Placental epithelial cell (primary cell): ENCODE results near the gene SCYGR1. TPM values are rescaled to one million over a fixed set of nuclear protein-coding genes. Genes with fewer than 3 reads are reported as not detected.

Experiments
- total RNA-seq: library from RNA; depleted of rRNA; stranded (reverse); fragments of >200 nt; gene quantifications from 2 replicates; pipeline ENCODE4 v1.2.3, GENCODE V29; 2012

SCYGR1 gene
- not detected in 2 replicates for total RNA-seq

DNA sequence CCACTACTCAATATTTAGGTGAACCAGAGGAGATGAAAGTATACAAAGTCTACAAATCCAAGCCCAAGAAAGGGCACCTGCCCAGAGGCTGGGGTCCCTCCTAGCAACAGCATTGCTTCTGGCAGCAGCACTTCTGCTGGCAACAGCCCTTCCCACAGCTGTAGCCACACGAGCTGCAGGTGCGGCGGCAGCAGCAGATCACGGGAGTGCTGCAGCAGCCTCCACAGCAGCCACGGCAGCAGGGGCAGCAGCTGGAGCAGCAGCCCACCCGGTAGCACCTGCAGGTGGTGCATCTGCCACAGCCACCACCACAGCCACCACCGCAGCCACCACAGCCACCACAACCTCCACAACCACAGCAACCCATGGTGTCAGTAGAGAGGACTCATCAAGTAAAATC is at the start of gene SCYGR1:
TSS of gene SCYGR1 (minus strand) at position 367 of the 400 bp plus-strand sequence. CDS start at position 367, 0 bp downstream.

DNA sequence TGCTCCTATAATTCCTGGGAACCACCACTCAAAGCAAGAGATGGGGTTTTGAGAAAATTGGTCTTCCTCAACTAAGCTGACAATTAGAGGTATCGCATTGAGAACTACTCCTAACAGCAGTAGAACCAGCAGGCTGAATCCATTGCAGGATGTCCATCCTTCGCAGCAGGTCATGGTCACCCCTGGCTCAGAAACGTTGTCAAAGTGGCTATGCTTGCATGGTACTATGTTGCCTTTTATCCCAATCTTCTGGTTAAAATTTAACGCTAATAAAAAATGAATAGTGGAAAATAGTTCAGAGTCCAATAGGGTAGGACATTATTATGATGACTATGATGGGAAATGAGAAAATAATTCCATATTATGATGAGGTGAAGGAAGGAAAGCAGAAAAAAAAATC is 8.7 kb downstream of the SCYGR1 start, which contains the start of gene TM4SF20:
TSS of gene TM4SF20 (minus strand) at position 212 of the 400 bp plus-strand sequence. CDS start at position 174, 38 bp downstream.

Other genes with a start within 250 kb of the SCYGR1 start
- 4.7 and 5.3 TPM in 2 replicates for gene COL4A4, start 223.7 kb downstream of the SCYGR1 start, total RNA-seq
- gene COL4A3, start 223.3 kb downstream of the SCYGR1 start, total RNA-seq: 0.39 and 0.43 TPM in 2 replicates
- gene MFF, start 62.7 kb downstream of the SCYGR1 start, total RNA-seq: 45.1 and 46.3 TPM in 2 replicates
- gene TM4SF20, start 8.6 kb downstream of the SCYGR1 start, total RNA-seq: not detected in 2 replicates
- 25.1 and 94.8 TPM in 2 replicates for gene AGFG1, start 84.2 kb upstream of the SCYGR1 start, total RNA-seq
- not detected in 2 replicates for gene SCYGR2, start 210.9 kb upstream of the SCYGR1 start, total RNA-seq
- not detected in 2 replicates for gene SCYGR3, start 226.9 kb upstream of the SCYGR1 start, total RNA-seq
- gene SCYGR4, start 229.5 kb upstream of the SCYGR1 start, total RNA-seq: not detected in 2 replicates